Upper lobe of left lung (tissue), 6 donors: Measurements from ENCODE around the gene VPS8. TPM values are rescaled to one million over a fixed set of nuclear protein-coding genes. Genes with fewer than 3 reads are reported as not detected.

Experiments
- ATAC-seq, 2 donors: fragments of 200-7000 bp; cut with Tn5 transposase; one replicate each; pipeline ENCODE4 v1.9.1; 2022; ENCODE audit warnings: mild to moderate bottlenecking in 2 of 2, moderate library complexity in 2 of 2; ENCODE audit not compliant: low FRiP score in 2 of 2
- DNase-seq, 2 donors: peaks; one replicate each; pipeline ENCODE4 v3.0.0-alpha.2; 2019 to 2020
- H3K27ac ChIP-seq, 4 donors: fragments of 200-600 bp; sonication (generic); one replicate each; pipeline ENCODE4 v1.5.1; 2016 to 2019
- H3K27me3 ChIP-seq, 4 donors: fragments of 200-600 bp; sonication (generic); one replicate each; pipeline ENCODE4 v1.5.1; 2017 to 2019
- H3K36me3 ChIP-seq, 4 donors: fragments of 200-600 bp; sonication (generic); one replicate each; pipeline ENCODE4 v1.5.1; 2016 to 2019
- H3K4me1 ChIP-seq, 4 donors: fragments of 200-600 bp; sonication (generic); one replicate each; pipeline ENCODE4 v1.5.1; 2018 to 2019
- H3K4me3 ChIP-seq, 4 donors: fragments of 200-600 bp; sonication (generic); one replicate each; pipeline ENCODE4 v1.5.1; 2017 to 2019; ENCODE audit warnings: mild to moderate bottlenecking in 2 of 4, moderate library complexity in 1 of 4
- H3K9me3 ChIP-seq, 4 donors: fragments of 200-600 bp; sonication (generic); one replicate each; pipeline ENCODE4 v1.5.1; 2018 to 2019
- CTCF ChIP-seq, 6 experiments: fragments of 450-650 bp in 4 of 6; fragments of 200-600 bp in 2 of 6; sonication (generic) in 2 of 6; IDR thresholded peaks; one replicate each; pipeline ENCODE4 v1.5.1; 2016 to 2019; ENCODE audit warnings: antibody characterized with exemption in 6 of 6
- EP300 ChIP-seq, 4 donors: sonication (generic); formaldehyde crosslinking; IDR thresholded peaks; one replicate each; pipeline ENCODE4 v1.5.1; 2017; ENCODE audit warnings: antibody characterized with exemption in 4 of 4, control low read depth in 2 of 4
- POLR2A ChIP-seq, 4 donors: fragments of 450-650 bp; IDR thresholded peaks; one replicate each; pipeline ENCODE4 v1.5.1; 2016 to 2017; ENCODE audit warnings: antibody characterized with exemption in 4 of 4, mild to moderate bottlenecking in 2 of 4
- POLR2AphosphoS5 ChIP-seq, 2 donors: sonication (generic); formaldehyde crosslinking; IDR thresholded peaks; one replicate each; pipeline ENCODE4 v1.5.1; 2017; ENCODE audit warnings: antibody characterized with exemption in 2 of 2
- WGBS, 2 donors: methylation state at CpG; one replicate each; pipeline ENCODE4 v1.1.5; 2017 to 2018; 5-methylcytosine and 5-hydroxymethylcytosine counted together
- total RNA-seq, 6 donors: library from RNA; depleted of rRNA in 4 of 6; stranded (reverse); fragments of >200 nt in 4 of 6; gene quantifications; one replicate each; pipeline versions ENCODE4 v1.1.0 to v1.2.1, GENCODE V29; 2016 to 2021
- donor health status: DM: no; HTN: no; CAD: no; lungs with moderate emphysema.
- donor health status: DM: no; HTN: yes; CAD: no; lungs with severe emphysema.

VPS8 gene
- total RNA-seq, 6 donors from 2014 or later, result 50.9 to 147 (median 61.5) TPM

GRCh38 chr3:184914628-184915027, 102.7 kb downstream of the VPS8 start:
- DNase-seq (no peak), ATAC-seq (no peak)
- Histone ChIP-seq H3K36me3 (peaks cover 3 to 58% (median 24%) of the 10 kb centered on the region in 4 donors), H3K27ac (no peak overlapping the region), H3K4me1 (no peaks in the 10 kb centered on the region), H3K27me3 (no peaks in the 10 kb centered on the region), H3K4me3 (no peak overlapping the region), H3K9me3 (no peaks in the 10 kb centered on the region)
- 94 to 98% methylated on average over 5 of the region's 5 CpGs for WGBS, 2 donors
- no peak for TF ChIP-seq EP300 (IDR thresholded peaks at IDR 0.05)
- no peak for TF ChIP-seq POLR2A (IDR thresholded peaks at IDR 0.05)
- TF ChIP-seq POLR2AphosphoS5 (IDR thresholded peaks at IDR 0.05), result no peak
- TF ChIP-seq CTCF (IDR thresholded peaks at IDR 0.05), result no peak

- no peak for ATAC-seq
- Histone ChIP-seq H3K27ac (no peak overlapping the region), H3K27me3 (no peaks in the 10 kb centered on the region), H3K4me1 (no peaks in the 10 kb centered on the region), H3K9me3 (no peaks in the 10 kb centered on the region), H3K4me3 (no peak overlapping the region), H3K36me3 (peaks cover 10 to 68% (median 25%) of the 10 kb centered on the region in 4 donors)
- 81 to 91% methylated on average over 3 of the region's 3 CpGs for WGBS, 2 donors
- TF ChIP-seq EP300 (IDR thresholded peaks at IDR 0.05), result no peak
- no peak for TF ChIP-seq POLR2A (IDR thresholded peaks at IDR 0.05)
- TF ChIP-seq CTCF (IDR thresholded peaks at IDR 0.05), result no peak
- no peak for TF ChIP-seq POLR2AphosphoS5 (IDR thresholded peaks at IDR 0.05)
- no peak for DNase-seq
Observed at GRCh38 chr3:184918750-184919149, 106.8 kb downstream of the VPS8 start.

DNA sequence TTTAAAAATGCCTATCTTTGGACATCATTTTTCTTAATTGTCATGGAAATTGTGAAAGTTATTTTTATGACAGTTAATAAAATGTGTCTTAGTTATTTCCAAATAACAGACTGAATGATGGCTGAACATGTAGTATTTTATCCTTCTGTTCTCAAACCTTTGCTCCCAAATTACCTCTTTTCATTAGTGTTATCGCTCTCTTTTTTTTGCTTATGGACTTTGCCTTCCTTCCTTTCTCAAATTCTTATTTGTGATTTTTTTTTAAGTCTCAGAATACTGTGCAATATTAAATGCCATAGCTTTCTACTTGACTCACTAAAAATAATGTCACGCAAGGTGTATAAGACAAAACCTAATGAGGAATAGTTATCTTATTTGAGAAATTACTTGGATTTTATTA, 107.7 kb downstream of the VPS8 start:
- DNase-seq, result no peak
- Histone ChIP-seq H3K27me3 (no peaks in the 10 kb centered on the region), H3K4me3 (no peak overlapping the region), H3K4me1 (no peaks in the 10 kb centered on the region), H3K27ac (no peak overlapping the region), H3K36me3 (peaks cover 10 to 64% (median 26%) of the 10 kb centered on the region in 4 donors), H3K9me3 (no peaks in the 10 kb centered on the region)
- ATAC-seq, result no peak
- TF ChIP-seq POLR2AphosphoS5 (IDR thresholded peaks at IDR 0.05) (no peak), CTCF (IDR thresholded peaks at IDR 0.05) (no peak), POLR2A (IDR thresholded peaks at IDR 0.05) (no peak), EP300 (IDR thresholded peaks at IDR 0.05) (no peak)
- WGBS, 2 donors, result 95 to 99% methylated on average over 2 of the region's 2 CpGs

GRCh38 chr3:184924547-184924946, 112.6 kb downstream of the VPS8 start:
- no peak overlapping the region for H3K4me3 ChIP-seq
- ATAC-seq (no peak), DNase-seq (no peak)
- no peak overlapping the region for H3K27ac ChIP-seq
- no peak for TF ChIP-seq EP300 (IDR thresholded peaks at IDR 0.05)
- TF ChIP-seq POLR2AphosphoS5 (IDR thresholded peaks at IDR 0.05), result no peak
- no peak for TF ChIP-seq CTCF (IDR thresholded peaks at IDR 0.05)
- no peak for TF ChIP-seq POLR2A (IDR thresholded peaks at IDR 0.05)
- no peaks in the 10 kb centered on the region for H3K9me3 ChIP-seq
- WGBS, 2 donors, result 97 to 98% methylated on average over 7 of the region's 7 CpGs
- H3K36me3 ChIP-seq, result peaks cover 10 to 74% (median 23%) of the 10 kb centered on the region in 4 donors
- H3K4me1 ChIP-seq, result no peaks in the 10 kb centered on the region
- H3K27me3 ChIP-seq, result no peaks in the 10 kb centered on the region

GRCh38 chr3:184927796-184928315, 115.9 kb downstream of the VPS8 start:
- no peaks in the 10 kb centered on the region for H3K4me1 ChIP-seq
- whole genome bisulfite sequencing, 2 donors, result 88 to 91% methylated on average over 6 of the region's 6 CpGs
- DNase-seq (no peak), ATAC-seq (no peak)
- no peaks in the 10 kb centered on the region for H3K27me3 ChIP-seq
- TF ChIP-seq POLR2AphosphoS5 (IDR thresholded peaks at IDR 0.05), result no peak
- TF ChIP-seq EP300 (IDR thresholded peaks at IDR 0.05), result no peak
- TF ChIP-seq CTCF (IDR thresholded peaks at IDR 0.05), result no peak
- no peak for TF ChIP-seq POLR2A (IDR thresholded peaks at IDR 0.05)
- H3K4me3 ChIP-seq, result no peak overlapping the region
- H3K27ac ChIP-seq, result no peak overlapping the region
- no peaks in the 10 kb centered on the region for H3K9me3 ChIP-seq
- peaks cover 10 to 76% (median 25%) of the 10 kb centered on the region in 4 donors for H3K36me3 ChIP-seq
